Large intestine (tissue), 3 donors: Measurements from ENCODE around the gene PAX5. TPM values are rescaled to one million over a fixed set of nuclear protein-coding genes. Genes with fewer than 3 reads are reported as not detected.

Experiments
- DNase-seq, 2 donors: peaks; one replicate each; pipeline versions ENCODE4 v3.0.0 to v3.0.0-alpha.2; 2013
- H3K27ac ChIP-seq: one replicate; pipeline ENCODE4 v1.5.1; 2013; ENCODE audit warnings: low read length
- H3K27me3 ChIP-seq: 2 replicates; pipeline ENCODE4 v1.6.1; 2013; ENCODE audit warnings: low read length; ENCODE audit not compliant: control insufficient read depth, insufficient read depth
- H3K36me3 ChIP-seq: 2 replicates; pipeline ENCODE4 v1.6.1; 2013; ENCODE audit warnings: low read length; ENCODE audit not compliant: control insufficient read depth, insufficient read depth
- H3K4me1 ChIP-seq: one replicate; pipeline ENCODE4 v1.6.1; 2013; ENCODE audit warnings: low read length; ENCODE audit not compliant: control insufficient read depth, insufficient read depth
- H3K4me3 ChIP-seq: one replicate; pipeline ENCODE4 v1.5.1; 2013; ENCODE audit warnings: low read length
- H3K9me3 ChIP-seq: one replicate; pipeline ENCODE4 v1.6.1; 2013; ENCODE audit warnings: mild to moderate bottlenecking, low read depth, low read length, moderate library complexity; ENCODE audit not compliant: control insufficient read depth
- WGBS: methylation state at CpG from one replicate; pipeline ENCODE4 v1.1.5; 2013; ENCODE audit warnings: low lambda C conversion rate; ENCODE audit not compliant: insufficient coverage; 5-methylcytosine and 5-hydroxymethylcytosine counted together
- polyA plus RNA-seq: library from polyadenylated mRNA; unstranded; fragments of 120-200 nt; gene quantifications from one replicate; pipeline ENCODE4 v1.2.1, GENCODE V29; 2013

The PAX5 gene
- polyA plus RNA-seq, 1 donor = 0.06 TPM

GRCh38 chr9:36902861-36903524, 131.1 kb downstream of the PAX5 start:
- no peaks in the 10 kb centered on the region for H3K9me3 ChIP-seq
- H3K27ac ChIP-seq = no peak overlapping the region
- DNase-seq = no peak
- H3K27me3 ChIP-seq = peaks cover 35% of the 10 kb centered on the region
- 60% methylated on average over 1 of the region's 5 CpGs for WGBS
- H3K36me3 ChIP-seq = no peaks in the 10 kb centered on the region
- H3K4me1 ChIP-seq = no peaks in the 10 kb centered on the region
- no peak overlapping the region for H3K4me3 ChIP-seq

- 41% methylated on average over 2 of the region's 8 CpGs for WGBS
- DNase-seq = no peak
Observed at GRCh38 chr9:36902080-36902716, 131.9 kb downstream of the PAX5 start.

GRCh38 chr9:36901528-36901927, 132.5 kb downstream of the PAX5 start:
- H3K27ac ChIP-seq = no peak overlapping the region
- no peaks in the 10 kb centered on the region for H3K9me3 ChIP-seq
- DNase-seq = no peak
- no peak overlapping the region for H3K4me3 ChIP-seq
- H3K4me1 ChIP-seq = no peaks in the 10 kb centered on the region
- WGBS = no CpG with 5 or more reads among the region's 7 CpGs
- H3K27me3 ChIP-seq = peaks cover 31% of the 10 kb centered on the region
- H3K36me3 ChIP-seq = no peaks in the 10 kb centered on the region

More at GRCh38 chr9:36902080-36902716, 131.9 kb downstream of the PAX5 start:
- Histone ChIP-seq H3K36me3 (no peaks in the 10 kb centered on the region), H3K4me3 (no peak overlapping the region), H3K9me3 (no peaks in the 10 kb centered on the region), H3K27ac (no peak overlapping the region), H3K4me1 (no peaks in the 10 kb centered on the region), H3K27me3 (peaks cover 35% of the 10 kb centered on the region)

GRCh38 chr9:36900856-36901220, 133.2 kb downstream of the PAX5 start:
- Histone ChIP-seq H3K27me3 (peaks cover 26% of the 10 kb centered on the region), H3K4me1 (no peaks in the 10 kb centered on the region), H3K36me3 (no peaks in the 10 kb centered on the region), H3K9me3 (no peaks in the 10 kb centered on the region), H3K4me3 (no peak overlapping the region), H3K27ac (no peak overlapping the region)
- WGBS = no CpG with 5 or more reads among the region's 6 CpGs
- DNase-seq = no peak

GRCh38 chr9:36900136-36900855, 133.8 kb downstream of the PAX5 start:
- Histone ChIP-seq H3K4me3 (no peak overlapping the region), H3K36me3 (no peaks in the 10 kb centered on the region), H3K27me3 (peaks cover 22% of the 10 kb centered on the region), H3K4me1 (no peaks in the 10 kb centered on the region), H3K27ac (no peak overlapping the region), H3K9me3 (no peaks in the 10 kb centered on the region)
- no peak for DNase-seq
- whole genome bisulfite sequencing = no CpG with 5 or more reads among the region's 18 CpGs

GRCh38 chr9:36899406-36899805, 134.7 kb downstream of the PAX5 start:
- Histone ChIP-seq H3K27ac (no peak overlapping the region), H3K36me3 (no peaks in the 10 kb centered on the region), H3K9me3 (no peaks in the 10 kb centered on the region), H3K27me3 (peaks cover 15% of the 10 kb centered on the region), H3K4me1 (no peaks in the 10 kb centered on the region), H3K4me3 (no peak overlapping the region)
- DNase-seq = no peak
- no CpG with 5 or more reads among the region's 4 CpGs for WGBS

- Histone ChIP-seq H3K36me3 (no peaks in the 10 kb centered on the region), H3K4me1 (no peaks in the 10 kb centered on the region), H3K27ac (no peak overlapping the region), H3K9me3 (no peaks in the 10 kb centered on the region), H3K4me3 (no peak overlapping the region), H3K27me3 (peaks cover 13% of the 10 kb centered on the region)
- DNase-seq = no peak
- WGBS = no CpG with 5 or more reads among the region's 18 CpGs
Observed at GRCh38 chr9:36898431-36899020, 135.5 kb downstream of the PAX5 start.

- DNase-seq = no peak
- Histone ChIP-seq H3K27me3 (peaks cover 19% of the 10 kb centered on the region), H3K27ac (no peak overlapping the region), H3K4me1 (no peaks in the 10 kb centered on the region), H3K36me3 (no peaks in the 10 kb centered on the region), H3K9me3 (no peaks in the 10 kb centered on the region), H3K4me3 (no peak overlapping the region)
- WGBS = no CpG with 5 or more reads among the region's 2 CpGs
Observed at GRCh38 chr9:36897478-36897877, 136.6 kb downstream of the PAX5 start.

- Histone ChIP-seq H3K4me1 (no peaks in the 10 kb centered on the region), H3K4me3 (no peak overlapping the region), H3K27me3 (peaks cover 21% of the 10 kb centered on the region), H3K36me3 (no peaks in the 10 kb centered on the region), H3K9me3 (no peaks in the 10 kb centered on the region), H3K27ac (no peak overlapping the region)
- no peak for DNase-seq
- no CpG with 5 or more reads among the region's 10 CpGs for WGBS
Observed at GRCh38 chr9:36897019-36897418, 137.0 kb downstream of the PAX5 start.

GRCh38 chr9:36896296-36896695, 137.8 kb downstream of the PAX5 start:
- Histone ChIP-seq H3K9me3 (no peaks in the 10 kb centered on the region), H3K27me3 (peaks cover 25% of the 10 kb centered on the region), H3K27ac (no peak overlapping the region), H3K4me1 (no peaks in the 10 kb centered on the region), H3K4me3 (no peak overlapping the region), H3K36me3 (no peaks in the 10 kb centered on the region)
- WGBS = no CpG with 5 or more reads among the region's 6 CpGs
- no peak for DNase-seq
